Measurements from ENCODE around the gene TDP1.

Gene TDP1

GRCh38 chr14:90039253-90040010 lies 83.7 kb downstream of the TDP1 start:
- FAIRE-seq (no peak), DNase-seq (ENCODE audit: insufficient read length, low spot score) (no peak)

- FAIRE-seq (no peak), DNase-seq (ENCODE audit: insufficient read length, low spot score) (no peak)
Observed at GRCh38 chr14:90040411-90040810, 84.7 kb downstream of the TDP1 start.

DNA sequence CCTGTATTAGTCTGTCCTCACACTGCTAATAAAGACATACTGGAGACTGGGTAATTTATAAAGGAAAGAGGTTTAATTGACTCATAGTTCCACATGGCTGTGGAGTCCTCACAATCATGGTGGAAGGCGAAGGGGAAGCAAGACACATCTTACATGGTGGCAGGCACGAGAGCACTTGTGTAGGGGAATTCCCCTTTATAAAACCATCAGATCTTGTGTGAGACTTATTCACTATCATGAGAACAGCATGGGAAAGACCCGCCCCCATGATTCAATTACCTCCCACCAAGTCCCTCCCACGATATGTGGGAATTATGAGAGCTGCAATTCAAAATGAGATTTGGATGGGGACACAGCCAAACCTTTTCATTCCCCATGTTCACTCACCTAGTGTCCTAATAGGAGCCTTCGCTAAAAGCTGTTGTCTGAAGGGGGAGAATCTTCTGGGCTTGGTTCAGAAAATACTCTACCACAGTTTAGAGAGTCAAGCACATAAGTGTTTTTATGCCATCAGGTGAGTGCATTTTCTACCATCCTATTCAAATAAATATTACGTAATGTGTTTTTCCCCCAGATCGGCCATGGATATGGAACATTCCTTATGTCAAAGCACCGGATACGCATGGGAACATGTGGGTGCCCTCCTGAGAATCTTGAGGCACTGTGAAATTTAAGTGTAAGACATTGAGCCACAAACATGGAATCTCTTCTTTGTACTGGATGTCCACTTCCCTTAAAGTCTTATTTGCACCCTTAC lies 86.9 kb downstream of the TDP1 start:
- no peak for DNase-seq (ENCODE audit: insufficient read length, low spot score)
- no peak for FAIRE-seq

GRCh38 chr14:90045616-90046015 lies 89.9 kb downstream of the TDP1 start:
- FAIRE-seq, result no peak
- no peak for DNase-seq (ENCODE audit: insufficient read length, low spot score)

- no peak for DNase-seq (ENCODE audit: insufficient read length, low spot score)
- FAIRE-seq, result no peak
Observed at GRCh38 chr14:90049390-90049789, 93.7 kb downstream of the TDP1 start.

GRCh38 chr14:90050271-90050670 lies 94.5 kb downstream of the TDP1 start:
- no peak for DNase-seq (ENCODE audit: insufficient read length, low spot score)
- FAIRE-seq, result no peak

- DNase-seq (ENCODE audit: insufficient read length, low spot score) (no peak), FAIRE-seq (no peak)
Observed at GRCh38 chr14:90053044-90053443, 97.3 kb downstream of the TDP1 start.

- DNase-seq (ENCODE audit: insufficient read length, low spot score) (no peak), FAIRE-seq (no peak)
Observed at GRCh38 chr14:90054803-90055202, 99.1 kb downstream of the TDP1 start.

DNA sequence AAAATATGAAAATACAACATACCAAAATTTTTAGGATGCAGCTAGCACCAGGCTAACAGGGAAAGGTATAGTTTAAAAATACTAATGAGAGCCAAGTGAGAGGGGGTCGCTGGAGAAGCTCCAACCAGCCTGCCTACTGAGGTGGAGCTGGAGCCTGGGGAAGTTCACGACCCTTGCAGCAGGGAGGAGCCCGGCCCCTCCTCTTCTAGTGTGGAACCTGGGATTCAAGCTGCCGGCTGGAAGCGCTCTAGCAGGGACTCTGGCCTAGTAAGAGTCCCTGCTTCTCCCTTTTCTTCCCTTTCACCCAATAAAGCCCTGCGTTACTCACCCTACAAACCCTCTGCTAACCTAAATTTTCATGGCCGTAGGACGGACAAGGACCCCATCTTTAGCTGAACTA lies 101.1 kb downstream of the TDP1 start:
- DNase-seq (ENCODE audit: insufficient read length, low spot score) (no peak), FAIRE-seq (no peak)

DNA sequence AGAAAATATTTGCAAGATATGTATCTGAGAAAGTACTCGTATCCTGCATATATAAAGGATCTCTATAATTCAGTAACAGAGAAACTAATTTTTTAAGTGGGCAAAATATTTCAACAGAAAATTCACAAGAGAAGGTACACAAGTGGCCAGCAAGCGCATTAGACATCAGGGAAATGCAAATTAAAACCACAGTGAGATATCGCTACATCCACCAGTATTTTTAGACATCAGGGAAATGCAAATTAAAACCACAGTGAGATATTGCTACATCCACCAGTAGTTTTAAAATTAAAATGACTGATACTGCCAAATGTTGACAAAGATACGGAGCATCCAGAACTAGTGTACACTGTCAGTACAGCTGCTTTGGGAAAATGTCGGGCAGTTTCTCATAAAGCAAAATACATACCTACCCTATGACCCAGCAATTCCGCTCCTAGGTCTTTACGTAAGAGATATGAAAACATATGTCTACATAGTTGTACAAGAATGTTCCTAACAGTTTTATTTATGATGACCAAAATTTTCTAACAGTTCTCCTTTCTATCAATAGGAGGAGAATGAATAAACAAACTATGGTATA lies 103.2 kb downstream of the TDP1 start:
- no peak for DNase-seq (ENCODE audit: insufficient read length, low spot score)

DNA sequence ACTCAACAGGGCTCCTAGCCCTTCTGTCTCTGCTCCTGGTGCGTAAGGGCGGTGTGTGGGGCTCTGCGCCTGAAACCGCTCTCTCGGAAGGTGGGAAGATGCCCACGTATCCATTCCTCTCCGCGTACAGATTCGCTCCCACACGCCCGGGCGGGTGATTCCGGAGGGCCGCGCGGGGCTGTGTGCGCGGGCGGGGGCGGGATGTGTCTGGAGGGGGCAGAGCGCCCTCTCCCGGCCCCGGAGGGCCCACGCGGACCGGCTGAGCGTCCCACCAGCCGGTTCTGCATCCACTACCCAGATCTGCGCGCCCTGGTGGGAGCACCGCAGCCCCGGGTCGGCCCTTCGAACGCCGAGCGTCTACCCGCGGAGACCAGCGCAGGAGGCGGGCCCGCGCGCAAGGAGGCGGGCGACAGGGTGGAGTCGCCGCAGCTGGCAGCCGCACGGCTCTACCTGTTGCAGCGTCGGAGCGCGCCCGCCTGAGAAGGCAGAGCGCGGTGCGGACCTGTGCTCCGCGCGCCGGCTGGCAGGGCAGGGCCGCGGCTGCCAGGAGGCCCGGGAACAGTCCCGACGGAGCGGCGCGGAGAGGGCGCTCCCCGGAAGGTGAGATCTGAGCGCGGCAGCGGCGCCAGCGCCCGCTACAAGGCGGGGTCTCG lies 104.7 kb downstream of the TDP1 start:
- DNase-seq (ENCODE audit: insufficient read length, low spot score), result peak; percentile 48
- peak; percentile 77 for FAIRE-seq

More for the DNA sequence above, 103.2 kb downstream of the TDP1 start:
- FAIRE-seq, result no peak

DNA sequence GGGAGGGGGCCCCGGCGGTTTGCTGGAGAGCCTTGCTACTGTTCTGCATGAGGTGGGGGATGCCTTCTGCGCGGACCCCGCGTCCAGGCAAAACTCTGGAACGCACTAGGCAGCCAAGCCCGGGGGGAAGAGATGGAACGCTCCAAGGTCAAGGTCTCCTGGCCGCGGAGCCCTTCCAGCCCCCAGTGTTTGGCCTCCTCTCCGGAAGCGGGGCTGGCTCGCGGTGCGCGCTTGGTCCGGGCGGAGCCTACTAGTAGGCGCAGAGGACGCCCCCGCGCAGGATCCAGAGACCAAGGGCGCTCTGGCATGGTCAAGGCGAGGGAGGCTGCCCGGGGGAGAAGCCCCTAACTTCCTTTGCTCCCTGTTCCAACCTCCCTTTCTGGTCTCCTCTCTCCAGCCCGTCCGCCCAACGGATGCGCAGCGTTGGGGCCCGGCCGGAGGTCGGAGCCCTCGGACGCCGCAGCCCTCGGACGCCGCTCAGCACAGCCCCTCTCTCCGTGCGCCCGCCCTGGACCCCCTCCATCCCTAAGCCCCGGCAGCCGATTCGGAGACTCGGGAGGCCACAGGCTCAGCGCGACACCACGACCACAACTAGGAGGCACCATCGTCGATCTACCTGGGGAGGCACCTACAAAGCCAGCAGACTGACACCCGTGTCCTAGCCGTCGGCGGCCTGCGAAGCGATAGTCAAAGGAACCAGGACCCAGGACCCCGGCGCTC lies 105.4 kb downstream of the TDP1 start:
- no peak for DNase-seq (ENCODE audit: insufficient read length, low spot score)
- no peak for FAIRE-seq

DNA sequence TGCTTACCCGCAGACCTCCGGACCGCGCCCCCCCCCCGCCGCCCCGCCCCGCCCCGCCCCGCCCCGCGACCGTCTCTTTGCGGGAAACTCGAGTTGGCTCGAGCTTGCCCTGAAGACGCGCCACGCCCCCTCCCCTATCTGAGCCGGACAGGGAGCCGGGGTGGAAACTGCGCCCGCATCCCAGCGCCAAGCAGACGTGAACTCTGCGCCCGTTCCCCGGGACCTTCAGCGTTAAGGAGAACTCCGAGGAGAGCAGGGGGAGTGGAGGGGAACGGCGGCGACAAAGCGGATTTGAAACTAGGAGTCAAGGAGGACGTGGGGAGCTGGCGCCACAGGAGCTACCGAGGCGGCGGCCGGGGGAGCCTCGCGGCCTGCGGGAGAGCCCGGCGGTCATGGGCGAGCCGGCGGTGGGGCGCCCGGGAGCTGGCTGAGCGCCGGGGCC lies 106.0 kb downstream of the TDP1 start, which contains the start of gene KCNK13:
Gene KCNK13 (plus strand): TSS at position 310 of the 442 bp plus-strand sequence. CDS start 212 bp downstream, outside the sequence.
- DNase-seq (ENCODE audit: insufficient read length, low spot score) (no peak), FAIRE-seq (no peak)

GRCh38 chr14:90062127-90062794 lies 106.5 kb downstream of the TDP1 start:
- FAIRE-seq (no peak), DNase-seq (ENCODE audit: insufficient read length, low spot score) (no peak)

GRCh38 chr14:90062822-90063539 lies 107.3 kb downstream of the TDP1 start:
- DNase-seq (ENCODE audit: insufficient read length, low spot score) (no peak), FAIRE-seq (no peak)

DNA sequence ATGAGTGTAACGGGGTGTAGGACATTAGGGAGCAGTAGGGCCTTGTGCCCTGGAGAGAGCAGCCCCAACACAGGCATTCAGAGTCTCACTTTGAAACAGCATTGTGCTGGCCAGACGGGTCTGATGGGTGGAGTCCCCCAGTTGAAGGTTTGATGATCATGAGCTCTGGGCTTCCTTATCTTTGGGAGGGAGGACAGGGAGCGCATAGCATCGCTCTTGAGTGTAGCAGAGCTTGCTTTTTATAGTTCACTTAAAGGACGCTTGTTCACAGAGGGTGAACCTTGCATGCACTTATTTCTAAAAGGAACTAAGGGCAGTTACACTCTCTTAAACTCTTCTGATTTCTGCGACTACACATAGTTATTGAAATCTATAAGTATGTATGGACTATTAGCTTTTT lies 116.6 kb downstream of the TDP1 start:
- DNase-seq (ENCODE audit: insufficient read length, low spot score), result no peak
- FAIRE-seq, result no peak

DNA sequence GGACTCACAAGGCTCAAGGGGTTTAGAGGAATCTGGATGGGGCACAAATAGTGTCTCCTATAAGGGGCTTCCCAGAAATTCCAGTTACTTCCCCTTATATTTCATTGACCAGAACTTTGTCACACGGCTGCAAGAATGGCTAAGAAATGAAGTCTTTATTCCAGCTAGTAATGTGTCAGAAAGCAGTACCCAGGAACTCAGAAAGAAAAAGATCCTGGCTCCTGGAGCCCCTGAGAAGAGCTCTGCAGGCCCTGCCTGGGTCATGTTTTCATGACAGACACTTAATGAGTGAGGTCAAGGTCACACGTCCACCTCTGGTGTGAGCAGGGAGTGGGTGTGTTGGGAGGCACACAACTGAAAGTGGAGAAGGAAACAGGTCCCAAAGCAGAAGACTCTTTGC lies 123.8 kb downstream of the TDP1 start:
- FAIRE-seq (no peak), DNase-seq (ENCODE audit: insufficient read length, low spot score) (no peak)

- no peak for FAIRE-seq
- DNase-seq (ENCODE audit: insufficient read length, low spot score), result no peak
Observed at GRCh38 chr14:90087433-90087832, 131.7 kb downstream of the TDP1 start.

- FAIRE-seq (no peak), DNase-seq (ENCODE audit: insufficient read length, low spot score) (no peak)
Observed at GRCh38 chr14:90088176-90088575, 132.4 kb downstream of the TDP1 start.
